ENCODE results near the gene TP53TG3.
"Not testable (repeated sequence)": the region's sequence is repeated elsewhere in the genome, so short reads cannot be mapped to it uniquely, and the experiment has no call there.

DNA sequence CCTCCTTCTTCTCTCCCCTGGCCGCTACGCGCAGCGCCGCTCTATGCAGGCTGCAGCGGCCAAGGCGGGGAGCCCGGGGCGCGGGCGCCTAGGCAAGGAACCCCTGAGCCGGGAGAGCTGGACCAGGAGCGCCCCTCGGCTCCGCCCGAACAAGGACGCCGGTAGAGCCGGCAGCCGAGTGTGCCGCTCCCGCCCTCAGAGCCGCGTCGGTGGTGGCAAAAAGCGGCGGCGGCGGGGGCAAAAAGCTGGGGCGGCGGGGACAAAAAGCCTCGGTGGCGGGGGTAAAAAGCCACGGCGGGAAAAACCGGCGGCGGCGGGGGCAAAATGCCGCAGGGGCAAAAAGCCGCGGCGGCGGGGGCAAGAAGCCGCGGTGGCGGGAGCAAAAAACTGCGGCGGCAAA is 25.1 kb downstream of the TP53TG3 start:
- TF ChIP-seq, protein P1, sequence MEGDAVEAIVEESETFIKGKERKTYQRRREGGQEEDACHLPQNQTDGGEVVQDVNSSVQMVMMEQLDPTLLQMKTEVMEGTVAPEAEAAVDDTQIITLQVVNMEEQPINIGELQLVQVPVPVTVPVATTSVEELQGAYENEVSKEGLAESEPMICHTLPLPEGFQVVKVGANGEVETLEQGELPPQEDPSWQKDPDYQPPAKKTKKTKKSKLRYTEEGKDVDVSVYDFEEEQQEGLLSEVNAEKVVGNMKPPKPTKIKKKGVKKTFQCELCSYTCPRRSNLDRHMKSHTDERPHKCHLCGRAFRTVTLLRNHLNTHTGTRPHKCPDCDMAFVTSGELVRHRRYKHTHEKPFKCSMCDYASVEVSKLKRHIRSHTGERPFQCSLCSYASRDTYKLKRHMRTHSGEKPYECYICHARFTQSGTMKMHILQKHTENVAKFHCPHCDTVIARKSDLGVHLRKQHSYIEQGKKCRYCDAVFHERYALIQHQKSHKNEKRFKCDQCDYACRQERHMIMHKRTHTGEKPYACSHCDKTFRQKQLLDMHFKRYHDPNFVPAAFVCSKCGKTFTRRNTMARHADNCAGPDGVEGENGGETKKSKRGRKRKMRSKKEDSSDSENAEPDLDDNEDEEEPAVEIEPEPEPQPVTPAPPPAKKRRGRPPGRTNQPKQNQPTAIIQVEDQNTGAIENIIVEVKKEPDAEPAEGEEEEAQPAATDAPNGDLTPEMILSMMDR (IDR thresholded peaks at IDR 0.05), result not testable (repeated sequence)
- TF ChIP-seq EZH2phosphoT487 (IDR thresholded peaks at IDR 0.05), result not testable (repeated sequence)
